ENCODE measurements around the gene EIF4ENIF1.
"Not testable (repeated sequence)": the region's sequence is repeated elsewhere in the genome, so short reads cannot be mapped to it uniquely, and the experiment has no call there.

The EIF4ENIF1 gene

GRCh38 chr22:31489632-31490495 lies at the start of gene EIF4ENIF1:
Gene EIF4ENIF1 (minus strand): TSS chr22:31489842. CDS start chr22:31488718, 1,124 bp downstream.
- DNase-seq (ENCODE audit: low read depth in 2 of 2), result peak; percentile 77 to 80

- no peak for DNase-seq (ENCODE audit: low read depth in 2 of 2)
These were observed 49.2 kb upstream of the EIF4ENIF1 start for GRCh38 chr22:31538815-31539214.

- DNase-seq (ENCODE audit: low read depth in 2 of 2), result peak in 1 of 2 donors; percentile 23
These were observed 47.4 kb upstream of the EIF4ENIF1 start for GRCh38 chr22:31537019-31537535.

GRCh38 chr22:31533374-31533773 lies 43.7 kb upstream of the EIF4ENIF1 start:
- DNase-seq (ENCODE audit: low read depth in 2 of 2), result no peak

GRCh38 chr22:31532060-31532459 lies 42.4 kb upstream of the EIF4ENIF1 start:
- no peak for DNase-seq (ENCODE audit: low read depth in 2 of 2)

GRCh38 chr22:31530823-31531195 lies 41.2 kb upstream of the EIF4ENIF1 start:
- DNase-seq (ENCODE audit: low read depth in 2 of 2), result no peak

- peak in 1 of 2 donors; percentile 45 for DNase-seq (ENCODE audit: low read depth in 2 of 2)
These were observed 36.6 kb upstream of the EIF4ENIF1 start for GRCh38 chr22:31526270-31526669.

GRCh38 chr22:31524132-31524531 lies 34.5 kb upstream of the EIF4ENIF1 start:
- not testable (repeated sequence) for DNase-seq (ENCODE audit: low read depth in 2 of 2)

- DNase-seq (ENCODE audit: low read depth in 2 of 2), result no peak
These were observed 30.4 kb upstream of the EIF4ENIF1 start for GRCh38 chr22:31520051-31520450.

- DNase-seq (ENCODE audit: low read depth in 2 of 2), result no peak
These were observed 19.6 kb upstream of the EIF4ENIF1 start for GRCh38 chr22:31509061-31509762.

GRCh38 chr22:31508536-31508935 lies 18.9 kb upstream of the EIF4ENIF1 start:
- DNase-seq (ENCODE audit: low read depth in 2 of 2), result no peak

- DNase-seq (ENCODE audit: low read depth in 2 of 2), result not testable (repeated sequence)
These were observed 17.9 kb upstream of the EIF4ENIF1 start for GRCh38 chr22:31507517-31507916.

GRCh38 chr22:31504282-31504681 lies 14.6 kb upstream of the EIF4ENIF1 start:
- no peak for DNase-seq (ENCODE audit: low read depth in 2 of 2)

- no peak for DNase-seq (ENCODE audit: low read depth in 2 of 2)
These were observed 13.7 kb upstream of the EIF4ENIF1 start for GRCh38 chr22:31503211-31503964.

- DNase-seq (ENCODE audit: low read depth in 2 of 2), result no peak
These were observed 12.1 kb upstream of the EIF4ENIF1 start for GRCh38 chr22:31501738-31502137.

- no peak for DNase-seq (ENCODE audit: low read depth in 2 of 2)
These were observed 7.7 kb upstream of the EIF4ENIF1 start for GRCh38 chr22:31497148-31497938.

GRCh38 chr22:31496735-31497146 lies 7.1 kb upstream of the EIF4ENIF1 start:
- peak in 1 of 2 donors; percentile 25 for DNase-seq (ENCODE audit: low read depth in 2 of 2)

- peak; percentile 92 to 93 for DNase-seq (ENCODE audit: low read depth in 2 of 2)
These were observed 6.5 kb upstream of the EIF4ENIF1 start, which contains the start of gene SFI1 for GRCh38 chr22:31496007-31496734. Gene SFI1 (plus strand): TSS chr22:31496536. CDS start chr22:31508285, 11,749 bp downstream.

- DNase-seq (ENCODE audit: low read depth in 2 of 2), result no peak
These were observed 5.7 kb upstream of the EIF4ENIF1 start for GRCh38 chr22:31495343-31495742.

- not testable (repeated sequence) for DNase-seq (ENCODE audit: low read depth in 2 of 2)
These were observed 3.7 kb upstream of the EIF4ENIF1 start for GRCh38 chr22:31493355-31493754.
